Stimulated activated CD8-positive, alpha-beta memory T cell treated with anti-CD3 and anti-CD28 coated beads, Interleukin-7, amount 100 ng/mL, for 48 hours (primary cell): ENCODE data around the gene USP48.

Source experiments
- DNase-seq, 2 donors: peaks; one replicate each; pipeline ENCODE4 v3.0.0-alpha.2; 2020; ENCODE audit warnings: low read depth in 1 of 2; ENCODE audit errors: extremely low read depth in 1 of 2

USP48 gene

DNA sequence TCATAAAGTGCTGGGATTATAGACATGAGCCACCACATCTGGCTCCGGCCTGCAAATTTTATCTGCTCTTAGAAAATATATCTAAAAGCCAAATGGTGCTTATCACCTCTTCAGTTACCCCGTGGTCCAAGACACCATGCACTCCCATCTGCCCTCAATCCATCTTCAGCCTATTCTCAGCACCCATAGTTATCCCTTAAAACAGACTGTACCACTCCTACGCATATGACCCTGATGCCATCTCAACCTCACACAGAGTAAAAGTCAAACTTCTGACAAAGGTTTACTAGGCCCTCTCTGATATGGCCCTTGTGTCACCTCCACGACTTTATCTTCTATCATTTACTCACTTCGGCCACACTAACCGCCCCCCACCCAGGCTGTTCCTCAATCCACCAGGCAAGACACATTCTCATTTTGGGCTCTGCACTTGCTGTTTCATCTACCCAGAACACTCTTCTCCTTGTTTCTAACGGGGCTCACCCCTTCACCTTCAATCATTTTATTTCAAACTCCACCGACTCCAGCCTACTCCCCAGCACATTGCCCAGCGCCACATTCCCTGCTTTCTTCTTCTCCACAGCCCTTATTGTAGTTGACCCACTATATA is 33.0 kb downstream of the USP48 start:
- DNase-seq = no peak

DNA sequence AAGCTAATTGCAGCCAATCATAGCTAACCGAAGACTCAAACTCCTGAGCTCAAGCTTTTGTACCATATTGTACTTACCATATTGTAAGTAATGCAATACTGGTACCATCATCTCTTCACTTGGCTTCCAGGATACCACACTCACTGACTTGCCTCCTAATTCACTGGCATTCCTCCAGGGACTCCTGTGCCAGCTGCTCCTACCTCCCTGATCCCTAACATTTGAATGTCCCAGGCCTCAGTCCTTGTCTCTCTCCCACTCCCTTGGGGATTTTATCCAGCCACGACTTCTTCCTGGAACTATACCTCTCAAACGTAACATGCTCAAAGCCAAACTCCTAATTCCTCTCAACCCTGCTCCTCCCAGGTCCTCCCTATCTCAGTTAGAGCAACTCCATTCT is 33.8 kb downstream of the USP48 start:
- no peak for DNase-seq

DNA sequence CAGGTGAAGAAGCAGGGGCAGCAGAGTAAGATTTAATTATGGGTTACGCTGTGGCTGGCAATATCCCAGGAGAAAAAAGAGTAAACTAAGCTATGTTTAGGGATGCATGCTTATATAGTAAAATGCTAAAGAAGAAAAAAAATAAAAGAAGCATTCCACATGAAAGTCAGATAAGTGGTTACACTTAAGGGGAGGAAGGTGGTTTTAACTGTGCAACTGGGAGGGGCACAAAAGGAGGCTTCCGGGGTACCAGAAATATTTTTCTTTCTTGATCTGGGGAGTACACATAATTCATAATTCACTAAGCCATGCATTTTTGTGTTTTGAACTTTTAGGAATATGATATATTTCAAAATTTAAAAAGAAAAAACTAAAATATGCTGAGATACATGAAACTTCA is 39.5 kb downstream of the USP48 start:
- no peak for DNase-seq

DNA sequence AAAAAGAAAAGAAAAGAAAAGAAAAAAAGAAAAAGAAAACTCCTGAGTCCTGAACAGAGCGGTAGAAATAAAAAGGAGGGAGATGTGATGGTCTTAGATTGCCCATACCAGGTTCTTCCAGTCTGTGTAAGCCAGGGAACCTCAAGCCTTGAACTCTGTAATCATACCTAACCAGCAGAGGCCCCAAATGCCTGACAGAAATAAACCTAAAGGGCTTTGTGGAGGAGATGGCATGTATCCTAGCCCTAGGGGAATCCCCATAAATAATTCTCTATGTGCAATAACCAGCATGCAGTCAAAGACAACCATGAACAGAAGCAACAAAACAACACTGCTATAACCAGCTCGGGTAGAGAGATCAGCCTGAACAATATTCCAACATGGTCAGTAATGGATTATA is 40.4 kb downstream of the USP48 start:
- no peak for DNase-seq

DNA sequence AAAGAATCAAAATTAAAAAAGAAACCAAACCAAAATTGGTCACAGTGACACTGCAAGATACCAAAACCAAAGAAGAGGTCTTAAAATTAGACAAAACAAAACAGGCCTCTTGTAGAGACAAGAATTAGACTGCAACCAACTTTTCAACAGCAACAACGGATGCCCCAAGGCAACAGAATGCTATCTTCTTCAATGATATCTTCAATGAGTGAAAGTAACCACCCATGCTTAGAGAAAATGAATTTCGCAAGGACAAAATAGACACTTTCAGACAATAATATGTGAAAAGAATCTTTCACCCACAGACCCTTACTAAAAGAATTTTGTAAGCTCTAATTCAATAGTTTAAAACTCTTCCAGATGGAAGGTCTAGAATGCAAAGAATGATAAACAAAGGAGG is 41.7 kb downstream of the USP48 start:
- DNase-seq = no peak

DNA sequence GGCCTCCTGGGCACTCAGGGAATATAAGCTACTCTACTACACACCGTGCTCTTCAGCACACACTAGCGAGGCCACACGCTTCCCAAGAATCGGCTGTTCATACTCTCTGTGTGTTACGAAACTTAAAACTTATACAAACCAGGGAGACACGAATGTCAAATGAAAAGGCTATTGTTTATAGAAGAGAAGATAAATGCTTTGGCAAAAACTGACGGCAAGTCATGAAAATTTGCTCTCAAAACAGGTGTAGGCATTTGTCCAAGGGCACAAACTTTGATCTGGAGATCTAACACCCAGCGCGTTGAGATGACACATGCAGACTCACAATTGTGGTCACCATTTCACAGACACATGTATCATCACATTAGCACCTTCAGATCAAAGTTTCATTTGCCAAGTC is 46.1 kb downstream of the USP48 start:
- no peak for DNase-seq

DNA sequence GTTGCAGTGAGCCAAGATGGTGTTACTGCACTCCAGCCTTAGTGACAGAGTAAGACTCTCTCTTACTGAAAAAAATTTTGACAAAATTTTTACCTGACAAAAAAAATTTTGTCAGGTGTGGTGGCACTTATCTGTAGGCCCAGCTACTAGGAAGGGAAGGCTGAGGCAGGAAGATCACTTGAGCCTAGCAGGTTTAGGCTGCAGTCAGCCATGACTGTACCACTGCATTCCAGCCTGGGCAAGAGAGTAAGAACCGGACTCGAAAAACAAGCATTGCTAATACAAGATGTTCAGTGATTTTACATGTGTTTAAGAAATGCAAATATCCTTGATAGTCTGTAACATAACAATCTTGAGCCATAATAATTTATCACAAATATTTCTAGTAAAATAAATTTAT is 46.9 kb downstream of the USP48 start:
- no peak for DNase-seq

DNA sequence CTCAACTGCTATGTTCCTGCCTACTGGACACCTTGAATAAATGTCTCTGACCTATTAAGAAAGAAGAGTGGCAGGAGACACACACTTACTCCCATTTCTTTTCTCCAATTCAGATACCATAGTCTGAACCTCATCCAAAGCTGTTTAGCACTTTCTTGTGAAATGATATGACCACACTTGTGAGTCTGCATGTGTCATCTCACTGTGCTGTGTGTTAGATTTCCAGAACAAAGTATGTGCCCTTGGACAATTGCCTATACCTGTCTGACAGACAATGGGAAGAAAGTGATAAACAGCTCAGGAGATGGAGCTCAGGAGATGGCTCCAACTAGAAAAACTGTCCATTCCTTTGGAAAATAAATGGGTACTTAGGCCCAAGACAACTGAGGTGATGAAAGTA is 48.4 kb downstream of the USP48 start:
- DNase-seq = no peak

DNA sequence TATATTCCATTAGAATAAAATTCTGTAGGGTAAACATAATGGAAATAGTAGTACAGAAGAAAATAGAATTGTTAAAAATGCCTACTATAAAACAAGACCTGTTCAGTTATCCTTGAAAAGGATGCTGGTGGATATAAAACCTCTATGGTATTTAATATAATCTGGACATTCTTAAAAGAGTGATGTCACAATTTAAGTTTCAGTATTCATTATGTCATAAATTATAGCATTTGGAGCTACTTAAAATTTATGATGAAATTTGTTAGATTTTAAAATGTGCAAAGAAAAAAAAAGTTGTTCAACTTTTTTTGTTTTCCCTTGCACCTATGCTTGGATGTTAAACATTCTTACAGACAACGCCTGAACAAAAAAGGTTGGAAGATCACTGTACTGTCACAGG is 50.3 kb downstream of the USP48 start:
- DNase-seq = no peak

DNA sequence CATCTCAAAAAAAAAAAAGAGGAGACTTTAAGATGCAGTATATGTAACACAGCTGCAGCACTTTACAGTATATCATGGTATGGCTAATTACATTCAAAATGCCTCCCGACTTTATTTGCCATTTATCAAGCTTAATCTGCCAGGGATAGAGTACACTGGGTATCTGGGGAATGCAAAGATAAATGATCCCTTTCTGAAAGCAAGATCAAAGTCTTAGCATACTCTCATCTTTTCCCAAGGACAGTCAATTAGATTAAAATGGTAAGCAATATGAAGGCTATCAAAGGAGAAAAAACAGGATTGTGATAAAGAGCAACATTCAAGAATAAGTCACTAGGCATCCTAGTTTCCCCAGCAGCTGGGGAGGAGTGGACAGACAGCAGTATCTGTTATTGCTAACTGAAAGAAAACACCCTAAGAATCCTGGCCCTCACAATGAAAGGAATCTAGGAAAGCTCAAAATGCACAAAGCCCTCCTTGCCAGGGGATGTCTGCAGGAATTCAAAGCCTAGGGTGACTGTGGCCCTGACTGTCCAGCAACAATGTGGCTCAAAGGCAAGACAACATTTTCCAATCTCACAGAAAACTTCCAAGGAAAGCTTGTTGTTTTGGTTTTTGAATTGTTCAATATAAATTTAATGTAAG is 57.1 kb downstream of the USP48 start:
- no peak for DNase-seq

DNA sequence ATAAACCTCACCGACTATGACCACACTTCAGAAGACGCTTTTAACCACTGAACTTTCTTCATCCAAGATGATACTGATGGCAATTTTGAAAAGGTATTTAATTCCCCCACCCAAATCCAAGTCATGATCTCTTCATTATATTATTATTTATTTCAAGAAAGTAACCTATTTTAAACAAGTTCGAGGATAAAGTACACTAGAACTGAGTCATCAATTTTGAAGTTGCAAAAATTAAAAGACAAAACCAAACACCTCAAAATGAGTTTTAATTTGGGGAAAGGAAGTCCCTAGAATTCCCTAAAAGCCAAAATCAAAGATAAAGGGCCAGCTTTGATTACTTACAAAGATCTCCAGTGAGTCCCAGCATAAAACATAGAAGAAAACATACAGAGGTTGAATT is 58.4 kb downstream of the USP48 start:
- no peak for DNase-seq

DNA sequence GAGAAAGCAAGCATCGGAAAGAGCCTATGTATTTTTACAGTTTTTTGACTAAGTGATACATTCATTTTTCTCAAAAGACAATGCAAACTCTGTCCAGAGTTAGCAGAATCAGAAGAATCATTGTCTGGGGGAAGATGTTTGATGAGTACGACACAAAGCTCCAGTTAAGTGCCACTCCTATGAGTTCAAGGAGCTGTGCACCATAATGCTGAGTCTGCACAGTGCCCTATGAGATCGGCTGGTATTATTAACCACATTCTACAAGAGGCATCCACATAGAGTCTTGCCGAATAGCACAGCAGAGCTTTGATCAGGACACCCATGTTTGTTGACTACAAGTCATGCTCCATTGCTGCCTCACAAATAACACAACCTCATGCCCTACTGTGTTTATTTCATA is 58.9 kb downstream of the USP48 start:
- no peak for DNase-seq

DNA sequence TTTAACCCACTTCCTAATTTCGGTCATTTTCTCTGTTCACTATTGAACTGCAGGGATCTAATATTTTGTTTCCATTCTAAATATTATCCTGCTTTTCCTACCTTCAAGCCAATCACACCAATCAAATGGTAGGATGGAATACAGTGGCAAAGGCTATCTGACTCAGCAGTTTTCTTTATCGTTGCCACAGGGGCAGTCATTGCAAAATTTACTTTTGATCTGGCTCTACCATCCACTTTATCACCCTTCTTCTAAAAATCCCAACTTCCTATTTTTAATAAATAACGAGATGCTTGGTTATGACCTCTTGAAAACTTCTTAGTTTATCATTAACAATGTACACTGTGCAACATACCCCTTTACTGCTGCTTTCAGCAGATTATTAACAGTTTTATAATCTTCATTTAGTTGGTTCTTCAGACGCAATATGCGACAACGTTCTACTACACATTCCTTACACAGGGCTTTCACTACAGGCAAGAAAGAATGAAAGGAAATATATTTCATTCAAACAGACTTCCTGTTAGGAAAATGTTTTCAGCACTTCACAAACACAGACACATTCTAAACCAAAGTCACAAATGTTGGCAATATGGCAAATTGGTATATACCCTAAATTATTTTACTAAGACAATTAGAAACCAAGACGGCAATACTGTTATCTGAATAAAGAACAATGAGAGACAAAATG is 61.5 kb downstream of the USP48 start:
- DNase-seq = no peak

DNA sequence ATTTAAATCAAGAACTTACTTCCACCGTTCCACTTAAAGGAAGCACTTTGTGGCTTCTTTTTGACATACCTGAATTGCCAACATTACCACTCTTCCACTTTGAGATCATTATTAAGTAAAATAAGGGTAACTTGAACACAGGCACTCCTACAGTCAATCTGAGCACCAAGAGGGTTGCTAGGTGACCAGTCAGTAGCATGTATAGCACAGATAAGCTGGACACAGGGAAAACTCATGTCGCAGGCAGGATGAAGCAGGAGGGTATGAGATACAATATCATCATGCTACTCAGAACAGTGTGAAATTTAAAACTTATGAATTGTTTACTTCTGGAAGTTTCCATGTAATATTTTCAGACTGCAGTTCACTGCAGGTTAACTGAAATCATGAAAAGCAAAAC is 66.8 kb downstream of the USP48 start:
- DNase-seq = no peak

DNA sequence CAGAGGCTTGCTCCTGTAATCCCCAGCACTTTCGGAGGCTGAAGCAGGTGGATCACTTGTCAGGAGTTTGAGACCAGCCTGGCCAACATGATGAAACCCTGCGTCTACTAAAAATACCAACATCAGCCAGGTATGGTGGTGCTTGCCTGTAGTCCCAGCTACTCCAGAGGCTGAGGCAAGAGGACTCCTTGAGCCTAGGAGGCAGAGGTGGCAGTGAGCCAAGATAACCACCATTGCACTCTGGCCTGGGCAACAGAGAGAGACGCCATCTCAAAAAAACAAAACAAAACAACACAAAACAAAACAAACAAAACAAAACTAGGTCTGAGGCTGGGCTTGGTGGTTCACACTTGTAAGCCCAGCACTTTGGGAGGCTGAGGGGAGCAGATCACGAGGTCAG is 75.1 kb downstream of the USP48 start:
- DNase-seq = no peak

DNA sequence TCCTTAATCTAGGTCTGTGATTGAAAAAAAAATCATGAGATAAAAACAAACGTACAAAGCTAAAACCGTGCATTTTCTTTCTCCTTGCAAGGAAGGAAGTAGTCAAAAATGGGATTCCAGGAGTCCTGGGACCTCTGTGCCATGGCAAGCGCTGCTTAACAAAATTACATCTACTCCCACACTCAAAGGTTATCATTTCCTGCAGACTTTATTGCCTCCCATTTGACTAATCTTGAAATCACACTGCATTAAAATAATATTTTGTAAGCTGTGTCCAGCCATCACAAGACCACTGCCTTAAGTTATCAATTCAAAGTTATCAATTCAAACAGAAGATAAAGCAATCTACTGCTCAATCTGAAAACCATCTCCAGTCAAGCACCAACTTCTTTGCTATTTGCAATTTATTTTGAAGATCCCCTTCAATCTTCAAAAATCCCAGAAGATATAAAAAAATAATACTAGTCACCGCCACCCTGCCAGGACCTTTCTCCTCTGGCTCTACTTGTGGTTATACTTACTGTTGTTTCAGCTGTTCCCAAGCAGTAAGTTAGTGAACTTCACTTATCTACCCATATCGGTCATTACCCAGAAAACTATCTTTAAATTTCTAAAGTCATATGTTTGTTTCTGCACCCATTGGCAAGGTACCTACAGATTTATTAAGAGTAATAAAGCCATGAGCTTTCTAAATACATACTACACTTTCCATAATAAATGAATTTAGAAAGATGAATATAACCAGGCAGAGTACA is 75.7 kb downstream of the USP48 start:
- DNase-seq = no peak

DNA sequence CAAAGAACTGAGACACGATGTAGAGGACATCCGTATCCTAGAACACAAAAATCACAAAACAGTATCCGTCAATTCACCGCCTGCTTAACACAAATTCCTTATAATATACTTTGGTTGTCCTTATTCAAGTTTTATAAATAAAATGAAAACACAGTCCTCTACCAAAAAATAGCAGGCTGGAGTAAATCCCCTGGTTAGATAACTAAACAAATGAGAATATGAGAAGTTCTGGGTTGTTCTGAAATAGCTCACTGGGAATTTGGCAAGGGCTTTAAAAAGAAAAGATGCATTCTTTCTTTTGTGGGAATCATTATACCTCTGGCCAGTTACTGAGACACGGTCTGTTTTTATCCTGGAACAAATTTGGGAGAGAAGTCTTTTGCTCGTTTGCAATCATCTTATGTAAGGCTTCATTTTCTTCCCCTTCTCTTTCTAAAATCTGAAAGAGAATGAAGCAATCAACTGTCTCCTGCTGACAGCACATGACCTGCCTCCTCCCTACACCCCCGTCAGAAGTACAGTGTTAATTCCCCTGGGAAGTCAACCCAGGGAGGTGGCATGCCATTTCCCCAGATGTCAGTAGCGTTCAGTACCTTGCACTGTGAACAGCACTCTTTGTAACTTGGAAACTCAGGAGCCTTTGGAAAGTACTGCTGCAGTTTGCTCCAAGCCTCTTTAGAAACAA is 76.7 kb downstream of the USP48 start:
- DNase-seq = no peak

DNA sequence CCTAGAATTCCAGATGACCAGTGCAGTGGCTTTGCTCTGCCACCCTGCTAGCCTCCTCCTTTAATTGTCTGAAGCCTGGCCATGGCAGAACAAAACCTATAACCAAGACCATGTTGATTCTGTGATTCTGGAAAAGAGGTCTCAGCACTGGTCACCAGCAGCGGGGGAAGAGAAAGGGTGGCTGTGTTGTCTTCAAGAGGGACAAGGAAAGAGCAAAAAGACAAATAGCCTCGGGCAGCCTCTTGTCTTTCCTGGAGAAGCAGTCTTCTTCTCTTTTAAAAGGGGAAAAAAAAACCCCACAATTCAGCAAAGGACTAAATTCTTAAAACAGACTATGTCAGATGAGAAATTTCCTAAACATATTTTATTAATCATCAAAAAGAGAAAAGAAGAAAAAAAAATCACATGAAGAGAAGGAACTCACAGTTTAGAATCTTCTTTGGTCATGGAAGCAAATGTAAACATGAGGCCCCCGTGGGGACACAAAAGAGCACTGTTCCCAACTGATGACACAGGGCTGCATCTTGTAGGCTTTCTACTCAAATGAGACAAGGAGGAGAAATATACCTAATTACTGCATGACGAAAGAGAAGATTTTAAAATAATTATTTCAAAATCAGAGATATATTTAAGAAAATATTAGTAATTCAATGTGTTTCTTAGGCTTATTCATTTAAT is 77.5 kb downstream of the USP48 start:
- DNase-seq = no peak

DNA sequence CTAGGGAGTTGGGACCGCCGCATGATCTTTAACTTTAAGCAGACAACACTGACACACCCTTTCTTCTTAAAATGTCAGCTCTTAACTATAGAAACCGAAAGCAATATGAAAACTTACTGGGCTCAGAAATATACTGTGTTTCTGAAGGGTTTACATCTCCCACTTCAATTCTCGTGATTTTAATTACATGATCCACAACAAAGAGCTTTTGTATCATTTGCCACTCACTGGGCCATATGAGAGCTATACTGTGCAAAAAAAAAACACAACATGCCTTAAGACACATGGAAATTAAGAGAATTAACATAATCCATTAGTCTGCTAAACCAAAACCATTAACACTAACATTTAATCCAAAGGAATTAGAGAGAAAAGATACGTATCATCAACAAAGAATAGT is 78.8 kb downstream of the USP48 start:
- DNase-seq = no peak

DNA sequence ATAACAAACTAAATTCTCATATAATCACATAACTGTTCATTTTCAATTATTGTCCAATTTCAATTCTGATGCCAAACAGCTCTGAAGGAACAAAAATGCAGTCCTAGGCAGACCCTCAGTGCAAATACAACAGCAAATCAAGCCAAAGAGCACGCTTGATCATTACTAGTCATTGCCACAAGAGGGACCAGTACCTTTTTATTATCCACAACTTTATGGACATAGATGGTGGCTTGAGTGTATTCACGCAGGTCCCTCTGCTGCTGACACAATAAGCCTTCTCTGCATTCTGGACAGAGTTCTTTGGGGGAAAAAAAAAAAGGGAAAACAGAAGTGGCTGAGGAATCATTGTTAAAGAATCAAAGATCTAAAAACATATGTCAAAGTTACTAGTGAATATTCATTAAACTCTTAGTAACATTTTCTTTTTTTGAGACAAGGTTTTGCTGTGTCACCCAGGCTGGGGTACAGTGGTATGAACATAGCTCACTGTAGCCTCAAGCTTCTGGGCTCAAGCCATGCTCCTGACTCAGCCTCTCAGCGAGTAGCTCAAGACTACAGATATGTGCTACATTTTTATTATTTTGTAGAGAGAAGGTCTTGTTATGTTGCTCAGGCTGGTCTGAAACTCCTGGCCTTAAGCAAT is 79.5 kb downstream of the USP48 start:
- no peak for DNase-seq
